IMR-90 (cell line): ENCODE measurements around the gene EFEMP1. TPM values are rescaled to one million over a fixed set of nuclear protein-coding genes. Genes with fewer than 3 reads are reported as not detected.

Experiments used
- ATAC-seq: fragments of 200-7000 bp; cut with Tn5 transposase; 2 replicates; pipeline ENCODE4 v1.9.1; 2020; ENCODE audit warnings: low read depth, mild to moderate bottlenecking, moderate library complexity
- BruUV-seq: library from RNA; stranded (reverse); fragments of 400-500 nt; replicated peaks from 2 replicates; lab custom pipeline; 2021; lab: Mats Ljungman, UMichigan
- CTCF ChIA-PET: fragments of 300-600 bp; formaldehyde crosslinking; extraction: SDS; loops from one replicate; lab custom pipeline; 2021; ENCODE audit warnings: antibody characterized with exemption; lab: Yijun Ruan, JAX
- POLR2A ChIA-PET: fragments of 300-600 bp; sonication (Branson Sonifier 250); formaldehyde crosslinking; loops from one replicate; lab custom pipeline; 2022; ENCODE audit warnings: antibody characterized with exemption; ENCODE audit not compliant: unreplicated experiment; lab: Charles Lee
- DNase-seq: peaks from one replicate; pipeline ENCODE4 v3.0.0; 2013
- H2AFZ ChIP-seq: replicated peaks from 2 replicates; pipeline ENCODE3; 2013; ENCODE audit warnings: low read length, mild to moderate bottlenecking; ENCODE audit not compliant: poor library complexity
- H2AK5ac ChIP-seq: 2 replicates; pipeline ENCODE4 v1.6.1; 2013; ENCODE audit warnings: low read depth, low read length, inconsistent platforms
- H2AK9ac ChIP-seq: replicated peaks from 2 replicates; pipeline ENCODE3; 2013; ENCODE audit warnings: mild to moderate bottlenecking, low read depth, low read length, moderate library complexity; ENCODE audit not compliant: poor library complexity
- H2BK120ac ChIP-seq: 2 replicates; pipeline ENCODE4 v1.6.1; 2013; ENCODE audit warnings: low read depth, low read length, inconsistent platforms
- H2BK15ac ChIP-seq: 3 replicates; pipeline ENCODE4 v1.6.1; 2013; ENCODE audit warnings: low read depth, low read length, inconsistent platforms
- H2BK20ac ChIP-seq: 2 replicates; pipeline ENCODE4 v1.6.1; 2013; ENCODE audit warnings: low read depth, mild to moderate bottlenecking, inconsistent platforms, low read length, moderate library complexity
- H2BK5ac ChIP-seq: 2 replicates; pipeline ENCODE4 v1.6.1; 2013; ENCODE audit warnings: mild to moderate bottlenecking, low read depth, low read length, inconsistent platforms; ENCODE audit not compliant: poor library complexity, severe bottlenecking
- H3K14ac ChIP-seq: replicated peaks from 2 replicates; pipeline ENCODE4 v1.6.1; 2013; ENCODE audit warnings: low read depth, low read length, inconsistent platforms
- H3K18ac ChIP-seq: 2 replicates; pipeline ENCODE4 v1.6.1; 2013; ENCODE audit warnings: low read depth, low read length, control low read depth
- H3K23ac ChIP-seq: 2 replicates; pipeline ENCODE4 v1.6.1; 2013; ENCODE audit warnings: low read depth, low read length, inconsistent platforms
- H3K27ac ChIP-seq: 2 replicates; pipeline ENCODE4 v1.5.1; 2013; ENCODE audit warnings: mild to moderate bottlenecking, control low read depth, low read length; ENCODE audit not compliant: insufficient read depth
- H3K27me3 ChIP-seq: 2 replicates; pipeline ENCODE4 v1.6.1; 2013; ENCODE audit warnings: low read length; ENCODE audit not compliant: control insufficient read depth, insufficient read depth
- H3K36me3 ChIP-seq: 2 replicates; pipeline ENCODE4 v1.6.1; 2013; ENCODE audit warnings: low read length, mixed read lengths; ENCODE audit not compliant: control insufficient read depth, insufficient read depth
- H3K4ac ChIP-seq: 2 replicates; pipeline ENCODE4 v1.6.1; 2013; ENCODE audit warnings: low read depth, low read length, inconsistent platforms
- H3K4me1 ChIP-seq: 2 replicates; pipeline ENCODE4 v1.6.1; 2013; ENCODE audit warnings: low read length, mixed read lengths; ENCODE audit not compliant: control insufficient read depth, insufficient read depth
- H3K4me2 ChIP-seq: 2 replicates; pipeline ENCODE4 v1.6.1; 2013; ENCODE audit warnings: low read depth, mild to moderate bottlenecking, control low read depth, low read length, moderate library complexity
- H3K4me3 ChIP-seq: 2 replicates; pipeline ENCODE4 v1.5.1; 2013; ENCODE audit warnings: low read depth, mild to moderate bottlenecking, control low read depth, low read length, moderate library complexity; ENCODE audit not compliant: insufficient read depth
- H3K56ac ChIP-seq: 2 replicates; pipeline ENCODE4 v1.6.1; 2013; ENCODE audit warnings: low read length, inconsistent platforms; ENCODE audit not compliant: insufficient read depth; ENCODE audit errors: extremely low read depth
- H3K79me1 ChIP-seq, 2 experiments: 2 replicates each; pipeline ENCODE4 v1.6.1; 2013; ENCODE audit warnings: low read length in 2 of 2, inconsistent platforms in 1 of 2, low read depth in 1 of 2
- H3K9ac ChIP-seq: 2 replicates; pipeline ENCODE4 v1.6.1; 2013; ENCODE audit warnings: low read depth, low read length, control low read depth
- H3K9me1 ChIP-seq: 2 replicates; pipeline ENCODE4 v1.6.1; 2013; ENCODE audit warnings: low read length, inconsistent platforms; ENCODE audit not compliant: insufficient read depth
- H3K9me3 ChIP-seq: 2 replicates; pipeline ENCODE4 v1.6.1; 2013; ENCODE audit warnings: low read length; ENCODE audit not compliant: control insufficient read depth, insufficient read depth
- H4K20me1 ChIP-seq: 2 replicates; pipeline ENCODE4 v1.6.1; 2013; ENCODE audit warnings: low read length, inconsistent platforms; ENCODE audit not compliant: insufficient read depth
- H4K5ac ChIP-seq: 2 replicates; pipeline ENCODE4 v1.6.1; 2013; ENCODE audit warnings: mild to moderate bottlenecking, low read depth, low read length, control low read depth
- H4K8ac ChIP-seq, 2 experiments: 2 replicates each; pipeline ENCODE4 v1.6.1; 2013; ENCODE audit warnings: low read depth in 2 of 2, low read length in 2 of 2, control low read depth in 1 of 2, inconsistent platforms in 1 of 2
- H4K91ac ChIP-seq: 2 replicates; pipeline ENCODE4 v1.6.1; 2013; ENCODE audit warnings: low read depth, low read length, inconsistent platforms; ENCODE audit not compliant: insufficient read depth
- BHLHE40 ChIP-seq: fragments of 150-350 bp; IDR thresholded peaks from 2 replicates; pipeline ENCODE4 v1.6.1; 2016; ENCODE audit warnings: mild to moderate bottlenecking, low read depth, low read length
- CEBPB ChIP-seq: IDR thresholded peaks from 2 replicates; pipeline ENCODE4 v1.6.1; 2012; ENCODE audit warnings: low read depth, low read length, improper control_type of control experiment
- CHD1 ChIP-seq: IDR thresholded peaks from 2 replicates; pipeline ENCODE4 v1.6.1; 2012; ENCODE audit warnings: low read depth, low read length, improper control_type of control experiment
- FOS ChIP-seq: fragments of 150-350 bp; IDR thresholded peaks from 2 replicates; pipeline ENCODE4 v1.6.1; 2016; ENCODE audit warnings: low read depth, low read length
- MAFK ChIP-seq: IDR thresholded peaks from 2 replicates; pipeline ENCODE4 v1.6.1; 2012; ENCODE audit warnings: low read depth, low read length, improper control_type of control experiment
- MAZ ChIP-seq: IDR thresholded peaks from 2 replicates; pipeline ENCODE4 v1.6.1; 2012; ENCODE audit warnings: low read depth, mild to moderate bottlenecking, low read length, improper control_type of control experiment, moderate library complexity, borderline replicate concordance
- MXI1 ChIP-seq: IDR thresholded peaks from 2 replicates; pipeline ENCODE4 v1.6.1; 2012; ENCODE audit warnings: low read depth, mild to moderate bottlenecking, low read length, moderate library complexity, borderline replicate concordance
- NFE2L2 ChIP-seq: fragments of 150-350 bp; IDR thresholded peaks from 2 replicates; pipeline ENCODE4 v1.6.1; 2016; ENCODE audit warnings: low read depth, mild to moderate bottlenecking, low read length
- POLR2A ChIP-seq: IDR thresholded peaks from 2 replicates; pipeline ENCODE4 v1.6.1; 2012; ENCODE audit warnings: mild to moderate bottlenecking, low read depth, low read length
- RAD21 ChIP-seq: IDR thresholded peaks from 2 replicates; pipeline ENCODE4 v1.6.1; 2012; ENCODE audit warnings: low read length, improper control_type of control experiment
- RCOR1 ChIP-seq: IDR thresholded peaks from 2 replicates; pipeline ENCODE4 v1.6.1; 2012; ENCODE audit warnings: mild to moderate bottlenecking, low read length, improper control_type of control experiment; ENCODE audit not compliant: insufficient replicate concordance
- RFX5 ChIP-seq: IDR thresholded peaks from 2 replicates; pipeline ENCODE4 v1.8.0; 2012; ENCODE audit warnings: low read depth, mild to moderate bottlenecking, low read length, moderate library complexity
- SMC3 ChIP-seq: fragments of 150-350 bp; IDR thresholded peaks from 2 replicates; pipeline ENCODE4 v1.6.1; 2016; ENCODE audit warnings: low read depth, mild to moderate bottlenecking, antibody characterized with exemption, low read length, moderate library complexity
- WGBS, 2 experiments: methylation state at CpG; one replicate each; pipeline versions ENCODE4 v1.1.5 to v1.1.7; 2013; ENCODE audit warnings: missing lambda C conversion rate in 2 of 2; ENCODE audit not compliant: insufficient read length in 1 of 2; ENCODE audit errors: extremely low coverage in 2 of 2; 5-methylcytosine and 5-hydroxymethylcytosine counted together
- dilution Hi-C: fragments of 300-500 bp; cut with HindIII; formaldehyde crosslinking; loops from one replicate; pipeline ENCODE4 v1.14.3; 2018; ENCODE audit warnings: low sequenced_read_pairs; ENCODE audit not compliant: unreplicated experiment
- in situ Hi-C: fragments of 300-500 bp; cut with MboI; formaldehyde crosslinking; loops from 3 replicates; pipeline ENCODE4 v1.14.3; 2019; ENCODE audit warnings: low sequenced_read_pairs, inconsistent platforms, mixed read lengths
- intact Hi-C: fragments of 100-400 bp; cut with micrococcal nuclease; formaldehyde crosslinking; loops from 2 replicates; pipeline ENCODE4 v1.10.0; 2022
- polyA plus RNA-seq, 3 experiments: library from polyadenylated mRNA; depleted of rRNA; stranded (reverse); fragments of >200 nt; gene quantifications; 2 replicates each; pipeline ENCODE4 v1.2.3, GENCODE V29; 2012; ENCODE audit warnings: low replicate concordance in 1 of 3
- total RNA-seq: library from RNA; depleted of rRNA; stranded (reverse); fragments of >200 nt; gene quantifications from 2 replicates; pipeline ENCODE4 v1.2.3, GENCODE V29; 2012
- TF ChIP-seq, protein P1 (sequence below): fragments of 150-350 bp; IDR thresholded peaks from 2 replicates; pipeline ENCODE4 v1.6.1; 2017; ENCODE audit warnings: mild to moderate bottlenecking, antibody characterized with exemption, low read length, low read depth
- TF ChIP-seq, protein P2 (sequence below): conservative IDR thresholded peaks from 2 replicates; pipeline ENCODE4 v1.5.1; 2012; ENCODE audit warnings: mild to moderate bottlenecking, low read depth, low read length, improper control_type of control experiment
- TF ChIP-seq, protein P3 (sequence below): fragments of 150-350 bp; IDR thresholded peaks from 2 replicates; pipeline ENCODE4 v1.6.1; 2016; ENCODE audit warnings: low read depth, mild to moderate bottlenecking, low read length, moderate library complexity, borderline replicate concordance

Gene EFEMP1
- total and polyA plus RNA-seq, 2 of the 4 experiments (the other 2 are of a cell fraction), result 214 to 219 TPM

DNA sequence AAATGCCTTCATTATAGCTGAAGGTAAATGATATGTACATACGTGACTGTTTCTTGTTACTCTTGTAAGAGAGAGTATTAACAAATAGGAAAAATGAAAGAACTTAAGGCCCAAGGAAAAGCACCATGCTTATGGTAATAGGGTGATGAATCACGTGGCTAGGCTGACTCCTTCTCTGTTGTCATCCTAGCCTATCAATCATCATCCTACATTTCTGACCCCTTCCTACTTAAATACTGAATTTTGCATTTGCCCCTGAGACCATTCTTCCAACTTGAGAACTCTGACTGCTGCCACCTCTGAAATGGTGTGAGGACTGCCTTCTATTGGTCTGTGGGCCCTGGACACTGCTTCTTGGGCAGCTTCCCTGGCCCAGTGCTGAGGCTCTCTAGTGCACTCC is 28.9 kb downstream of the EFEMP1 start:
- no TSS peak for BruUV-seq
- Histone ChIP-seq H3K27ac (no peak overlapping the region), H2AK5ac (no peak overlapping the region), H3K4me2 (no peak overlapping the region), H4K5ac (no peak overlapping the region), H3K56ac (no peak overlapping the region), H3K4ac (no peak overlapping the region), H4K91ac (no peak overlapping the region), H2BK20ac (no peak overlapping the region), H2AK9ac (no peak overlapping the region), H3K18ac (no peak overlapping the region), H2BK120ac (no peak overlapping the region), H2BK5ac (no peak overlapping the region), H3K79me1 (peaks cover 6 to 17% of the 10 kb centered on the region in 2 experiments; a peak in 3 of 4 replicates), H3K4me1 (peaks cover 5% of the 10 kb centered on the region), H3K9ac (no peak overlapping the region), H2BK15ac (no peak overlapping the region), H3K23ac (no peak overlapping the region), H3K14ac (no peak overlapping the region), H3K36me3 (peaks cover 12% of the 10 kb centered on the region), H3K4me3 (no peak overlapping the region), H3K9me3 (no peaks in the 10 kb centered on the region), H4K8ac (no peak overlapping the region), H4K20me1 (no peaks in the 10 kb centered on the region), H3K27me3 (no peaks in the 10 kb centered on the region), H3K9me1 (peaks cover 7% of the 10 kb centered on the region), H2AFZ (no peak overlapping the region)
- ChIA-PET CTCF (interaction anchor here (0.6 kb wide), 1 partner anchor 1744 kb away, joined by 3 read pairs; no protein-coding TSS in a partner anchor), POLR2A (no interaction called here)
- TF ChIP-seq, protein P1, sequence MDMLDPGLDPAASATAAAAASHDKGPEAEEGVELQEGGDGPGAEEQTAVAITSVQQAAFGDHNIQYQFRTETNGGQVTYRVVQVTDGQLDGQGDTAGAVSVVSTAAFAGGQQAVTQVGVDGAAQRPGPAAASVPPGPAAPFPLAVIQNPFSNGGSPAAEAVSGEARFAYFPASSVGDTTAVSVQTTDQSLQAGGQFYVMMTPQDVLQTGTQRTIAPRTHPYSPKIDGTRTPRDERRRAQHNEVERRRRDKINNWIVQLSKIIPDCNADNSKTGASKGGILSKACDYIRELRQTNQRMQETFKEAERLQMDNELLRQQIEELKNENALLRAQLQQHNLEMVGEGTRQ, result no peak
- TF ChIP-seq, protein P2, sequence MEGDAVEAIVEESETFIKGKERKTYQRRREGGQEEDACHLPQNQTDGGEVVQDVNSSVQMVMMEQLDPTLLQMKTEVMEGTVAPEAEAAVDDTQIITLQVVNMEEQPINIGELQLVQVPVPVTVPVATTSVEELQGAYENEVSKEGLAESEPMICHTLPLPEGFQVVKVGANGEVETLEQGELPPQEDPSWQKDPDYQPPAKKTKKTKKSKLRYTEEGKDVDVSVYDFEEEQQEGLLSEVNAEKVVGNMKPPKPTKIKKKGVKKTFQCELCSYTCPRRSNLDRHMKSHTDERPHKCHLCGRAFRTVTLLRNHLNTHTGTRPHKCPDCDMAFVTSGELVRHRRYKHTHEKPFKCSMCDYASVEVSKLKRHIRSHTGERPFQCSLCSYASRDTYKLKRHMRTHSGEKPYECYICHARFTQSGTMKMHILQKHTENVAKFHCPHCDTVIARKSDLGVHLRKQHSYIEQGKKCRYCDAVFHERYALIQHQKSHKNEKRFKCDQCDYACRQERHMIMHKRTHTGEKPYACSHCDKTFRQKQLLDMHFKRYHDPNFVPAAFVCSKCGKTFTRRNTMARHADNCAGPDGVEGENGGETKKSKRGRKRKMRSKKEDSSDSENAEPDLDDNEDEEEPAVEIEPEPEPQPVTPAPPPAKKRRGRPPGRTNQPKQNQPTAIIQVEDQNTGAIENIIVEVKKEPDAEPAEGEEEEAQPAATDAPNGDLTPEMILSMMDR, result no peak
- TF ChIP-seq MAFK, result no peak
- TF ChIP-seq MAZ, result no peak
- TF ChIP-seq SMC3, result no peak
- no peak for TF ChIP-seq RFX5
- no peak for TF ChIP-seq NFE2L2
- no peak for TF ChIP-seq MXI1
- TF ChIP-seq BHLHE40, result no peak
- no peak for TF ChIP-seq RAD21
- TF ChIP-seq CEBPB, result no peak
- no peak for TF ChIP-seq CHD1
- no peak for TF ChIP-seq RCOR1
- no peak for TF ChIP-seq POLR2A
- no peak for TF ChIP-seq FOS
- TF ChIP-seq, protein P3, sequence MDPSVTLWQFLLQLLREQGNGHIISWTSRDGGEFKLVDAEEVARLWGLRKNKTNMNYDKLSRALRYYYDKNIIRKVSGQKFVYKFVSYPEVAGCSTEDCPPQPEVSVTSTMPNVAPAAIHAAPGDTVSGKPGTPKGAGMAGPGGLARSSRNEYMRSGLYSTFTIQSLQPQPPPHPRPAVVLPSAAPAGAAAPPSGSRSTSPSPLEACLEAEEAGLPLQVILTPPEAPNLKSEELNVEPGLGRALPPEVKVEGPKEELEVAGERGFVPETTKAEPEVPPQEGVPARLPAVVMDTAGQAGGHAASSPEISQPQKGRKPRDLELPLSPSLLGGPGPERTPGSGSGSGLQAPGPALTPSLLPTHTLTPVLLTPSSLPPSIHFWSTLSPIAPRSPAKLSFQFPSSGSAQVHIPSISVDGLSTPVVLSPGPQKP, result no peak
- DNase-seq (no peak), ATAC-seq (no peak)
- in situ Hi-C loops (no loop called here), intact Hi-C loops (no loop called here), dilution Hi-C loops (no loop called here)
- no CpG with 5 or more reads among the region's 2 CpGs for WGBS, 2 experiments
